ENCODE measurements around the gene PTPRT. TPM values are rescaled to one million over a fixed set of nuclear protein-coding genes. Genes with fewer than 3 reads are reported as not detected.

Gene PTPRT
- total RNA-seq, 1 experiment from 2014 or later, result not detected

DNA sequence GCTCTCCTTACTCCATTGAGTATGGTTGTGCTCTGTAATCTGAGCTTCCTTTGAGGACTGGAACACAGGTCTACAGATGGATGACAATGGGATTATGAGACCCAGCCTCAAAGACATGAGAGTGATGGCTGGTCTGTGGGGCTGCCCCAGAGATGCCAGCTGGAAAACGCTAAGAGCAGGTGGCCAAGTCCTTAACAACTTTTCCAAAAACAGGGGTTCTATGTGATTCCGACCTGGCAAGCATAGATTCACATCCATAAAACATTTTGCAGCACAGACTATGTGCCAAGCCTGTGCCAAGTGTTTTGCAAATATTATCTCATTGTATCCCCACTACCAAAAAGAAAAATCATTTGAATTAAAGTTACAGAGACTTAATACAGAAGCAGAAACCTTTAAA is 270.4 kb downstream of the PTPRT start:
- POLR2A ChIA-PET, result no interaction called here

DNA sequence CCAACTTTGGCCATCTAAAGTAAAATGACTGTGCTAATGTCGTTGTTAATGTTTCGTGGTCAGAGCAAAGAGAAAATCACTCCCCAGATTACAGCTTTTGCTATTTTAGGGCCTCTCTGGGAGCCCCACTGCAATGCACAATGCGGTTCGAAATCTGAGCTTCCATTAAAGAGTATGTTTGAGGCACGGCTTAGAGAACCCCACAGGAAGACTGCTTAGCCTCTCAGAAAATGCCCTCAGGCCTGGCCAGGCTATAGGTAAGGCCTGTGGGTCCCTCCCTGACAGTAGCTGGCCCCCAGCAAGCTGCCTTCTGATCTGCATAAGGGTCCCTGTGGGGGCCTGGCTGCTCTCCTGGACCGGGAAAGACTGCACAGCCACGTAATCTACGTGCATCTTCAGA is 274.6 kb downstream of the PTPRT start:
- ChIA-PET CTCF (no interaction called here), POLR2A (no interaction called here)
- no peak for TF ChIP-seq POLR2AphosphoS5 (IDR thresholded peaks at IDR 0.05; ENCODE audit: low read depth, low read length)
- no peak for TF ChIP-seq TCF7L2 (IDR thresholded peaks at IDR 0.05; ENCODE audit: low read depth, low read length)
- TF ChIP-seq, protein P1, sequence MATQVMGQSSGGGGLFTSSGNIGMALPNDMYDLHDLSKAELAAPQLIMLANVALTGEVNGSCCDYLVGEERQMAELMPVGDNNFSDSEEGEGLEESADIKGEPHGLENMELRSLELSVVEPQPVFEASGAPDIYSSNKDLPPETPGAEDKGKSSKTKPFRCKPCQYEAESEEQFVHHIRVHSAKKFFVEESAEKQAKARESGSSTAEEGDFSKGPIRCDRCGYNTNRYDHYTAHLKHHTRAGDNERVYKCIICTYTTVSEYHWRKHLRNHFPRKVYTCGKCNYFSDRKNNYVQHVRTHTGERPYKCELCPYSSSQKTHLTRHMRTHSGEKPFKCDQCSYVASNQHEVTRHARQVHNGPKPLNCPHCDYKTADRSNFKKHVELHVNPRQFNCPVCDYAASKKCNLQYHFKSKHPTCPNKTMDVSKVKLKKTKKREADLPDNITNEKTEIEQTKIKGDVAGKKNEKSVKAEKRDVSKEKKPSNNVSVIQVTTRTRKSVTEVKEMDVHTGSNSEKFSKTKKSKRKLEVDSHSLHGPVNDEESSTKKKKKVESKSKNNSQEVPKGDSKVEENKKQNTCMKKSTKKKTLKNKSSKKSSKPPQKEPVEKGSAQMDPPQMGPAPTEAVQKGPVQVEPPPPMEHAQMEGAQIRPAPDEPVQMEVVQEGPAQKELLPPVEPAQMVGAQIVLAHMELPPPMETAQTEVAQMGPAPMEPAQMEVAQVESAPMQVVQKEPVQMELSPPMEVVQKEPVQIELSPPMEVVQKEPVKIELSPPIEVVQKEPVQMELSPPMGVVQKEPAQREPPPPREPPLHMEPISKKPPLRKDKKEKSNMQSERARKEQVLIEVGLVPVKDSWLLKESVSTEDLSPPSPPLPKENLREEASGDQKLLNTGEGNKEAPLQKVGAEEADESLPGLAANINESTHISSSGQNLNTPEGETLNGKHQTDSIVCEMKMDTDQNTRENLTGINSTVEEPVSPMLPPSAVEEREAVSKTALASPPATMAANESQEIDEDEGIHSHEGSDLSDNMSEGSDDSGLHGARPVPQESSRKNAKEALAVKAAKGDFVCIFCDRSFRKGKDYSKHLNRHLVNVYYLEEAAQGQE (IDR thresholded peaks at IDR 0.05; ENCODE audit: insufficient read depth in 1 of 2, low read depth in 2 of 2, low read length in 1 of 2), result no peak
- TF ChIP-seq SIN3A (IDR thresholded peaks at IDR 0.05; ENCODE audit: borderline replicate concordance, insufficient read depth, low read depth, low read length), result no peak
- TF ChIP-seq, protein P2, sequence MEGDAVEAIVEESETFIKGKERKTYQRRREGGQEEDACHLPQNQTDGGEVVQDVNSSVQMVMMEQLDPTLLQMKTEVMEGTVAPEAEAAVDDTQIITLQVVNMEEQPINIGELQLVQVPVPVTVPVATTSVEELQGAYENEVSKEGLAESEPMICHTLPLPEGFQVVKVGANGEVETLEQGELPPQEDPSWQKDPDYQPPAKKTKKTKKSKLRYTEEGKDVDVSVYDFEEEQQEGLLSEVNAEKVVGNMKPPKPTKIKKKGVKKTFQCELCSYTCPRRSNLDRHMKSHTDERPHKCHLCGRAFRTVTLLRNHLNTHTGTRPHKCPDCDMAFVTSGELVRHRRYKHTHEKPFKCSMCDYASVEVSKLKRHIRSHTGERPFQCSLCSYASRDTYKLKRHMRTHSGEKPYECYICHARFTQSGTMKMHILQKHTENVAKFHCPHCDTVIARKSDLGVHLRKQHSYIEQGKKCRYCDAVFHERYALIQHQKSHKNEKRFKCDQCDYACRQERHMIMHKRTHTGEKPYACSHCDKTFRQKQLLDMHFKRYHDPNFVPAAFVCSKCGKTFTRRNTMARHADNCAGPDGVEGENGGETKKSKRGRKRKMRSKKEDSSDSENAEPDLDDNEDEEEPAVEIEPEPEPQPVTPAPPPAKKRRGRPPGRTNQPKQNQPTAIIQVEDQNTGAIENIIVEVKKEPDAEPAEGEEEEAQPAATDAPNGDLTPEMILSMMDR (IDR thresholded peaks at IDR 0.05), result no peak
- H3K27ac ChIP-seq (ENCODE audit: low read length), result no peak overlapping the region
- no peaks in the 10 kb centered on the region for H3K4me1 ChIP-seq (ENCODE audit: control insufficient read depth, insufficient read depth, low read length)
- BruUV-seq (replicated peaks), result no TSS peak
- ATAC-seq (no peak), DNase-seq (ENCODE audit: low read depth, low spot score) (no peak)
- in situ Hi-C loops (cut with HindIII; ENCODE audit: low pct_unique_long_range_greater_than_20kb, low sequenced_read_pairs), result no loop called here
- H3K9me3 ChIP-seq (ENCODE audit: control insufficient read depth, insufficient read depth, low read depth, low read length), result no peaks in the 10 kb centered on the region
- no peaks in the 10 kb centered on the region; the same call in 1 of the 2 replicates for H3K27me3 ChIP-seq (ENCODE audit: control insufficient read depth, insufficient read depth, low read length)
- no peaks in the 10 kb centered on the region for H3K36me3 ChIP-seq (ENCODE audit: control insufficient read depth, insufficient read depth, low read length)
- intact Hi-C loops (cut with micrococcal nuclease; ENCODE audit: unreplicated experiment), result no loop called here
- H3K4me3 ChIP-seq (ENCODE audit: low read depth in 2 of 2, low read length in 2 of 2), result no peak overlapping the region

More for the DNA sequence above, 270.4 kb downstream of the PTPRT start:
- no peak for ATAC-seq
- H3K4me1 ChIP-seq (ENCODE audit: control insufficient read depth, insufficient read depth, low read length), result no peaks in the 10 kb centered on the region
- H3K27ac ChIP-seq (ENCODE audit: low read length), result no peak overlapping the region
- intact Hi-C loops (cut with micrococcal nuclease; ENCODE audit: unreplicated experiment) (no loop called here), in situ Hi-C loops (cut with HindIII; ENCODE audit: low pct_unique_long_range_greater_than_20kb, low sequenced_read_pairs) (no loop called here)
- no peaks in the 10 kb centered on the region for H3K36me3 ChIP-seq (ENCODE audit: control insufficient read depth, insufficient read depth, low read length)
- H3K9me3 ChIP-seq (ENCODE audit: control insufficient read depth, insufficient read depth, low read depth, low read length), result no peaks in the 10 kb centered on the region
- BruUV-seq (replicated peaks), result no TSS peak
- H3K4me3 ChIP-seq (ENCODE audit: low read depth in 2 of 2, low read length in 2 of 2), result no peak overlapping the region
- no peak for DNase-seq (ENCODE audit: low read depth, low spot score)
- CTCF ChIA-PET, result no interaction called here
- no peaks in the 10 kb centered on the region; the same call in 1 of the 2 replicates for H3K27me3 ChIP-seq (ENCODE audit: control insufficient read depth, insufficient read depth, low read length)
- TF ChIP-seq POLR2AphosphoS5 (IDR thresholded peaks at IDR 0.05; ENCODE audit: low read depth, low read length) (no peak), SIN3A (IDR thresholded peaks at IDR 0.05; ENCODE audit: borderline replicate concordance, insufficient read depth, low read depth, low read length) (no peak), TCF7L2 (IDR thresholded peaks at IDR 0.05; ENCODE audit: low read depth, low read length) (no peak)
- TF ChIP-seq, protein P2 (IDR thresholded peaks at IDR 0.05), result no peak

Measured in Panc1 (cell line).